Heart left ventricle (tissue), 16 donors: ENCODE results near the gene MYBPH. TPM values are rescaled to one million over a fixed set of nuclear protein-coding genes. Genes with fewer than 3 reads are reported as not detected.

Experiments used
- ATAC-seq, 4 donors: fragments of 200-7000 bp; cut with Tn5 transposase; one replicate each; pipeline ENCODE4 v1.9.1; 2020 to 2022; ENCODE audit warnings: moderate library complexity in 4 of 4, mild to moderate bottlenecking in 3 of 4, moderate number of reproducible peaks in 1 of 4
- DNase-seq, 5 donors: peaks; one replicate each; pipeline ENCODE4 v3.0.0-alpha.2; 2020
- H3K27ac ChIP-seq, 12 donors: fragments of 200-600 bp; sonication (generic) in 4 of 12; one replicate each; pipeline versions ENCODE4 v1.5.0 to v1.8.0; 2016 to 2022; ENCODE audit warnings: mild to moderate bottlenecking in 2 of 12
- H3K27me3 ChIP-seq, 9 donors: fragments of 200-600 bp; sonication (generic) in 2 of 9; one replicate each; pipeline versions ENCODE4 v1.5.1 to v1.8.0; 2016 to 2022; ENCODE audit warnings: mild to moderate bottlenecking in 3 of 9
- H3K36me3 ChIP-seq, 9 donors: fragments of 200-600 bp; sonication (generic) in 2 of 9; one replicate each; pipeline versions ENCODE4 v1.5.0 to v1.8.0; 2018 to 2022; ENCODE audit warnings: mild to moderate bottlenecking in 2 of 9
- H3K4me1 ChIP-seq, 12 donors: fragments of 200-600 bp; sonication (generic) in 4 of 12; one replicate each; pipeline versions ENCODE4 v1.5.0 to v1.8.0; 2016 to 2022; ENCODE audit warnings: mild to moderate bottlenecking in 3 of 12
- H3K4me3 ChIP-seq, 12 donors: fragments of 200-600 bp; sonication (generic) in 4 of 12; one replicate each; pipeline versions ENCODE4 v1.5.0 to v1.8.0; 2017 to 2022; ENCODE audit warnings: mild to moderate bottlenecking in 9 of 12, moderate library complexity in 4 of 12
- H3K9me3 ChIP-seq, 12 donors: fragments of 200-600 bp; sonication (generic) in 4 of 12; one replicate each; pipeline versions ENCODE4 v1.5.0 to v1.8.0; 2016 to 2022; ENCODE audit warnings: mild to moderate bottlenecking in 1 of 12
- CTCF ChIP-seq, 12 donors: fragments of 200-600 bp; sonication (generic) in 4 of 12; IDR thresholded peaks; one replicate each; pipeline versions ENCODE4 v1.5.0 to v1.8.0; 2018 to 2022; ENCODE audit warnings: antibody characterized with exemption in 12 of 12, mild to moderate bottlenecking in 5 of 12
- POLR2A ChIP-seq, 2 donors: fragments of 450-650 bp; IDR thresholded peaks; one replicate each; pipeline ENCODE4 v1.6.1; 2017; ENCODE audit warnings: antibody characterized with exemption in 2 of 2, mild to moderate bottlenecking in 2 of 2, moderate library complexity in 2 of 2
- WGBS, 4 donors: extraction: QIAGEN DNeasy Blood & Tissue Kit in 2 of 4; methylation state at CpG; one replicate each; pipeline versions ENCODE4 v1.1.5 to v1.1.7; 2013 to 2018; 5-methylcytosine and 5-hydroxymethylcytosine counted together
- intact Hi-C, 10 donors: fragments of 100-400 bp; cut with DNase I; formaldehyde crosslinking; loops; one replicate each; pipeline versions ENCODE4 v1.11.1 to v1.14.2; 2022
- polyA plus RNA-seq, 2 donors: library from polyadenylated mRNA; stranded (reverse); fragments of 200-250 nt; gene quantifications; one replicate each; pipeline ENCODE4 v1.2.3, GENCODE V29; 2013
- total RNA-seq, 9 donors: library from RNA; depleted of rRNA in 2 of 9; stranded (reverse); fragments of >200 nt in 2 of 9; fragmentation: NEBNext Ultra II Directional in 3 of 9; extraction: Animal tissue kit (Norgen Biotek cat#: 25700) in 3 of 9; gene quantifications; one replicate each; pipeline versions ENCODE4 v1.1.0 to v1.2.4, GENCODE V29; 2016 to 2023
- donor health status: ischemic (EF 13 %, LVEDD 7.1; RV severe dilation, severe dysfunction).
- donor health status: healthy with polysubstance abuse.
- donor health status: DM: no; HTN: yes; CAD: no.
- donor health status: DM: no; HTN: no; CAD: no.
- donor health status: ischemic (EF 25% LVEDD 6.9; RV normal size, moderate dysfunction).
- donor health status: ischemic (EF 25% LVEDD 5.7; RV mildly dilated, moderate dysfunction).
- donor health status: healthy.
- donor health status: DM: yes; HTN: yes; CAD: no.
- donor health status: ischemic (EF 35%, LVEDD 5.7; RV mildly dilated, moderate dysfunction).
- donor health status: nonischemic (EF 11% LVEDD 7.7; RV severe dilation, severe dysfunction).
- donor health status: DM: yes; HTN: yes; CAD: no.
- donor health status: PGD.
- donor health status: ischemic (EF 29% LVEDD 5.4; RV normal size, mild dysfunction).
- donor health status: nonischemic (EF 23%, LVEDD 6.1; RV moderate dilation, normal function).

MYBPH gene
- total and polyA plus RNA-seq, 11 donors = 0.32 TPM; not detected in 10

GRCh38 chr1:203149188-203149840 lies 26.3 kb downstream of the MYBPH start:
- TF ChIP-seq CTCF (IDR thresholded peaks at IDR 0.05) = no peak
- no peak for TF ChIP-seq POLR2A (IDR thresholded peaks at IDR 0.05)
- no peak for DNase-seq
- WGBS, 4 donors = 69 to 76% (median 72%) methylated on average over 7 of the region's 7 CpGs

GRCh38 chr1:203148579-203148978 lies 27.0 kb downstream of the MYBPH start:
- no peak overlapping the region for H3K4me3 ChIP-seq
- TF ChIP-seq CTCF (IDR thresholded peaks at IDR 0.05) (no peak), POLR2A (IDR thresholded peaks at IDR 0.05) (no peak)
- no peaks in the 10 kb centered on the region for H3K36me3 ChIP-seq
- ATAC-seq = peak in 1 of 4 donors; percentile 47
- H3K4me1 ChIP-seq = peaks cover 0 to 18% (median 6%) of the 10 kb centered on the region in 12 donors
- intact Hi-C loops = no loop called here
- peak in 1 of 5 donors; percentile 18 for DNase-seq
- H3K9me3 ChIP-seq = no peaks in the 10 kb centered on the region
- H3K27me3 ChIP-seq = no peaks in the 10 kb centered on the region
- WGBS, 4 donors = 85 to 93% (median 89%) methylated on average over 12 of the region's 12 CpGs
- H3K27ac ChIP-seq = no peak overlapping the region

More at GRCh38 chr1:203149188-203149840, 26.3 kb downstream of the MYBPH start:
- intact Hi-C loops = no loop called here
- H3K27me3 ChIP-seq = no peaks in the 10 kb centered on the region
- no peak overlapping the region for H3K4me3 ChIP-seq
- H3K36me3 ChIP-seq = no peaks in the 10 kb centered on the region
- no peak overlapping the region for H3K27ac ChIP-seq
- H3K9me3 ChIP-seq = no peaks in the 10 kb centered on the region
- ATAC-seq = no peak
- peaks cover 0 to 22% (median 7%) of the 10 kb centered on the region in 12 donors for H3K4me1 ChIP-seq

- TF ChIP-seq CTCF (IDR thresholded peaks at IDR 0.05) (peak in 5 of 12 donors; percentile 6 to 34 (median 9)), POLR2A (IDR thresholded peaks at IDR 0.05) (no peak)
- no peak for ATAC-seq
- Histone ChIP-seq H3K4me3 (no peak overlapping the region), H3K4me1 (peaks cover 0 to 14% (median 2%) of the 10 kb centered on the region in 12 donors), H3K27ac (no peak overlapping the region), H3K36me3 (no peaks in the 10 kb centered on the region), H3K9me3 (no peaks in the 10 kb centered on the region), H3K27me3 (no peaks in the 10 kb centered on the region)
- DNase-seq = peak in 1 of 5 donors; percentile 20
- intact Hi-C loops = no loop called here
- 95 to 96% (median 96%) methylated on average over 5 of the region's 5 CpGs for WGBS, 4 donors
Observed at GRCh38 chr1:203148127-203148526, 27.5 kb downstream of the MYBPH start.

GRCh38 chr1:203147376-203147775 lies 28.2 kb downstream of the MYBPH start:
- no peak for ATAC-seq
- Histone ChIP-seq H3K27ac (no peak overlapping the region), H3K36me3 (no peaks in the 10 kb centered on the region), H3K4me3 (no peak overlapping the region), H3K4me1 (peaks cover 0 to 12% (median 1%) of the 10 kb centered on the region in 12 donors), H3K27me3 (no peaks in the 10 kb centered on the region), H3K9me3 (no peaks in the 10 kb centered on the region)
- intact Hi-C loops = no loop called here
- 74 to 86% (median 84%) methylated on average over 5 of the region's 5 CpGs for WGBS, 4 donors
- no peak for TF ChIP-seq POLR2A (IDR thresholded peaks at IDR 0.05)
- TF ChIP-seq CTCF (IDR thresholded peaks at IDR 0.05) = no peak
- DNase-seq = peak in 1 of 5 donors; percentile 1
